BE2C (cell line): Measurements from ENCODE around the gene SH3D21.

Experiments
- DNase-seq: peaks from one replicate; pipeline ENCODE4 v3.0.0-alpha.2; 2020
- H3K27me3 ChIP-seq: fragments of 250-450 bp; sonication (Bioruptor Pico); 2 replicates; pipeline ENCODE4 v1.5.1; 2020; ENCODE audit warnings: mild to moderate bottlenecking
- H3K36me3 ChIP-seq: fragments of 250-450 bp; sonication (Bioruptor Pico); 2 replicates; pipeline ENCODE4 v1.5.1; 2020; ENCODE audit warnings: mild to moderate bottlenecking
- H3K4me1 ChIP-seq: fragments of 250-450 bp; sonication (Bioruptor Pico); 2 replicates; pipeline ENCODE4 v1.5.1; 2020
- H3K4me3 ChIP-seq: 2 replicates; pipeline ENCODE4 v1.5.1; 2011; ENCODE audit warnings: low read depth, low read length
- H3K9me3 ChIP-seq: fragments of 250-450 bp; sonication (Bioruptor Pico); 2 replicates; pipeline ENCODE4 v1.5.1; 2020
- TF ChIP-seq, protein P1 (sequence below): IDR thresholded peaks from 2 replicates; pipeline ENCODE4 v1.5.1; 2012; ENCODE audit warnings: mild to moderate bottlenecking, low read depth, low read length

Gene SH3D21

GRCh38 chr1:36359383-36359782, 53.2 kb downstream of the SH3D21 start:
- no peaks in the 10 kb centered on the region for H3K36me3 ChIP-seq
- TF ChIP-seq, protein P1, sequence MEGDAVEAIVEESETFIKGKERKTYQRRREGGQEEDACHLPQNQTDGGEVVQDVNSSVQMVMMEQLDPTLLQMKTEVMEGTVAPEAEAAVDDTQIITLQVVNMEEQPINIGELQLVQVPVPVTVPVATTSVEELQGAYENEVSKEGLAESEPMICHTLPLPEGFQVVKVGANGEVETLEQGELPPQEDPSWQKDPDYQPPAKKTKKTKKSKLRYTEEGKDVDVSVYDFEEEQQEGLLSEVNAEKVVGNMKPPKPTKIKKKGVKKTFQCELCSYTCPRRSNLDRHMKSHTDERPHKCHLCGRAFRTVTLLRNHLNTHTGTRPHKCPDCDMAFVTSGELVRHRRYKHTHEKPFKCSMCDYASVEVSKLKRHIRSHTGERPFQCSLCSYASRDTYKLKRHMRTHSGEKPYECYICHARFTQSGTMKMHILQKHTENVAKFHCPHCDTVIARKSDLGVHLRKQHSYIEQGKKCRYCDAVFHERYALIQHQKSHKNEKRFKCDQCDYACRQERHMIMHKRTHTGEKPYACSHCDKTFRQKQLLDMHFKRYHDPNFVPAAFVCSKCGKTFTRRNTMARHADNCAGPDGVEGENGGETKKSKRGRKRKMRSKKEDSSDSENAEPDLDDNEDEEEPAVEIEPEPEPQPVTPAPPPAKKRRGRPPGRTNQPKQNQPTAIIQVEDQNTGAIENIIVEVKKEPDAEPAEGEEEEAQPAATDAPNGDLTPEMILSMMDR, result no peak
- no peaks in the 10 kb centered on the region for H3K27me3 ChIP-seq
- DNase-seq, result no peak
- H3K9me3 ChIP-seq, result no peaks in the 10 kb centered on the region
- no peak overlapping the region for H3K4me3 ChIP-seq
- no peaks in the 10 kb centered on the region for H3K4me1 ChIP-seq

DNA sequence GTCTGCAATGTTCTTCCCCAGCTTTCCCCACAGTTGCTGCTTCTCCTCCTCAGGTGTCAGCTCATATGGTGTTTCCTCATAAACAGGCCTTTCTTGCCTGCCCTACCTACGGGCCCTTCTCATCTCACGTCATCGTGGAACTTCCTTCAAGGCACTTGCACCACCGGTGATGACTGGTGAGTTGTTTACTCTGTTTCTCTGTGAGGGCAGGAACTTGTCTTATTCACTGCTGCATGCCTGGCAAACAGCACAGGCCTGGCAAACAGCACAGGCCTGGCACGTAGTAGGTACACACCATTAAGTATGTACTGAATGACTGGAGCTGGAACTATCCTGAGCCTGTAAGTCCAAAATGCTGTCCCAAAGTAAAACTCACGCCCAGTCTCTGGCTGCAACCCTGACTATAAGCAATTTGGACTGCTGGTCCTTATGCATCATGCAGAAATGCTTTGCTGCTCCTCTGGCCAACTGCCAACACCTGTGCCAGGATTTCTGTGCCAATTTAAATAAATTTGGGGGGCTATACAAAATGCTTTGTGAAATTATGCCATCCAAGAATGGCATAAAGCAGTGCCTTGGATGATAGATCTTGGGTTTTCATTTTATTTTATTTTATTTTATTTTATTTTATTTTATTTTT, 53.9 kb downstream of the SH3D21 start:
- no peaks in the 10 kb centered on the region for H3K4me1 ChIP-seq

DNA sequence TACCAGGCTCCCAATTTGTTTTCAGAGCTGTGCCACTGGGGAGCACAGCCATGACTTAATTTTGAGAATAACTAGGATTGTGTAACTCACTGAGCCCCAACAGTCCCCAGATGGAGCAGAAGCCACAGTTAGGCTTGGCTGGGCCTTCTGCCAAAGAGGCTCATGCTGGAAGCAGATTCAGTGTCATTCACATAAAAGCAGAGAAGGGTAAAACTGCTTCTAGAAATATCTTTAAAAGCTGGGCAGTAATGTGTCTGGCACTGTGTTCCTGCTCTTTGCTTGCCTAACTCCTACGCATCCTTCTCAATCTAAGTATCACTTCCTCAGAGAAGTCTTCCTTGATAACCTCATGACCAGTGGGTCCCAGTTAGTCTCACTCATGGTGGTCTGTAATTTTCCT, 59.2 kb downstream of the SH3D21 start:
- Histone ChIP-seq H3K27me3 (no peaks in the 10 kb centered on the region), H3K4me1 (peaks cover 6% of the 10 kb centered on the region; the same call in 1 of the 2 replicates), H3K4me3 (no peak overlapping the region; the same call in 1 of the 2 replicates), H3K9me3 (no peaks in the 10 kb centered on the region), H3K36me3 (no peaks in the 10 kb centered on the region; the same call in 1 of the 2 replicates)
- no peak for DNase-seq
- TF ChIP-seq, protein P1, result no peak

More for the DNA sequence above, 53.9 kb downstream of the SH3D21 start:
- TF ChIP-seq, protein P1, result no peak
- Histone ChIP-seq H3K9me3 (no peaks in the 10 kb centered on the region), H3K4me3 (no peak overlapping the region), H3K27me3 (no peaks in the 10 kb centered on the region), H3K36me3 (no peaks in the 10 kb centered on the region)
- DNase-seq, result no peak

DNA sequence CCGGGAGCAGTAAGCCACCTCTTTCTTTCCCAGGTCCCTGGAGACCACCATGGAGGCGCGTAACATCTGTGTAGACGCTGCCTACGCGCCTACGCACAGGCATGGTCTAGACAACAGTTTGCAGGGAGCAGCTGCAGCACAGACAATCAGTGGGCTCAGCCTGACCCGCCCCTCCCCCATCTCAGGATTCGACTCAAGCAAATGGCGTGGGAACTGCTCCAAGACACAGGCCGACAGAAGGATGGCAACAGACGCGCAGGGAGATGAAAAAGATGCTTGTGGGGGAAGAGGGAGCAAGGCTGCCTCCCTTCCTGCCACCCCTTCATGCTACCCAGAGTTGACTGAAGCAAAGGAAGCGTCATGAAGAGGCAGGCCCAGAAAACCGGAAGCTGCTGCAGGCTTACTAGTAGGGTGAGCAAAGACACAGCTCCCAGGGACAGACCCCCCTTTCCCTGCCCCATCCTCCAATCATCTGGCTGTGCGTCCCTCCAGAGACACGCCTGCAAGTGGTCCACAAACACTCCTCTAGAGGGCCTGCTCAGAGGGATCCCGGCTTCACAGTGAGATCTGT, 60.0 kb downstream of the SH3D21 start:
- Histone ChIP-seq H3K9me3 (no peaks in the 10 kb centered on the region), H3K27me3 (no peaks in the 10 kb centered on the region), H3K4me1 (peaks cover 6% of the 10 kb centered on the region; the same call in 1 of the 2 replicates), H3K36me3 (no peaks in the 10 kb centered on the region; the same call in 1 of the 2 replicates), H3K4me3 (peak overlapping the region; percentile 36)
- TF ChIP-seq, protein P1, result peak; percentile 40
- peak; percentile 88 for DNase-seq

GRCh38 chr1:36367066-36367465, 60.9 kb downstream of the SH3D21 start:
- TF ChIP-seq, protein P1, result no peak
- no peak overlapping the region for H3K4me3 ChIP-seq
- no peaks in the 10 kb centered on the region for H3K27me3 ChIP-seq
- peaks cover 6% of the 10 kb centered on the region; the same call in 1 of the 2 replicates for H3K4me1 ChIP-seq
- H3K36me3 ChIP-seq, result no peaks in the 10 kb centered on the region; the same call in 1 of the 2 replicates
- DNase-seq, result no peak
- H3K9me3 ChIP-seq, result no peaks in the 10 kb centered on the region

DNA sequence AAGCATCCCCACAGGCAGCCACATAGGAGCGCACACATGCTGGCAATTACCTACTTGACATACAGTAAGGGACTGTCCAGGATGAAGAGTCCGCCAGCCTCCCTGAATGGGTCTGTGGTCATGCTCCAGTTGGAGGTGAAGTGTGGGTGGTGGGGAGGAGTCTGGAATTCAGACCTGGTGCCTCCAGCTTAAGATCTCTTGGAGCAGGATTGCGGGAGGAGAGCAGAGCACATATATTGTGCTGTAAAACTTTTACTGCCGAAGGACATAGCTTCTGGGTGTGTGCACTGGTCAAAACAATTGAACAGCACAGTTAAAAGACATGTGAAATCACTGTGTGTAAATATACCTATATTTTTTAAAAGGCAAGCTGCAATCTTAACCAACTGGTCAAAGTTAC, 61.6 kb downstream of the SH3D21 start:
- H3K36me3 ChIP-seq, result no peaks in the 10 kb centered on the region; the same call in 1 of the 2 replicates
- TF ChIP-seq, protein P1, result no peak
- H3K27me3 ChIP-seq, result no peaks in the 10 kb centered on the region
- no peak for DNase-seq
- no peaks in the 10 kb centered on the region for H3K9me3 ChIP-seq
- H3K4me3 ChIP-seq, result no peak overlapping the region
- peaks cover 10% of the 10 kb centered on the region; the same call in 1 of the 2 replicates for H3K4me1 ChIP-seq
